CD8-positive, alpha-beta memory T cell (primary cell): ENCODE measurements around the gene PIK3AP1. TPM values are rescaled to one million over a fixed set of nuclear protein-coding genes. Genes with fewer than 3 reads are reported as not detected.

Experiments
- CTCF ChIA-PET: fragments of 350-600 bp; sonication (Branson Sonifier 250); formaldehyde crosslinking; loops from one replicate; lab custom pipeline; 2021; ENCODE audit warnings: antibody characterized with exemption; lab: Charles Lee
- POLR2A ChIA-PET: fragments of 350-600 bp; sonication (Branson Sonifier 250); formaldehyde crosslinking; loops from one replicate; lab custom pipeline; 2021; ENCODE audit warnings: antibody characterized with exemption; lab: Charles Lee
- DNase-seq, 5 donors: peaks; one replicate each; pipeline versions ENCODE4 v3.0.0 to v3.0.0-alpha.2; 2020 to 2022; ENCODE audit warnings: mixed read lengths in 1 of 5
- H3K27ac ChIP-seq: one replicate; pipeline ENCODE4 v1.7.0; 2013; ENCODE audit warnings: low read depth, mild to moderate bottlenecking, low read length, moderate library complexity
- H3K27me3 ChIP-seq: 2 replicates; pipeline ENCODE4 v1.7.0; 2013; ENCODE audit warnings: low read length, mild to moderate bottlenecking; ENCODE audit not compliant: insufficient read depth, poor library complexity, severe bottlenecking
- H3K36me3 ChIP-seq: 2 replicates; pipeline ENCODE4 v1.7.0; 2013; ENCODE audit warnings: mild to moderate bottlenecking, low read length, moderate library complexity; ENCODE audit not compliant: insufficient read depth
- H3K4me1 ChIP-seq: 2 replicates; pipeline ENCODE4 v1.7.0; 2013; ENCODE audit warnings: mild to moderate bottlenecking, low read length, moderate library complexity; ENCODE audit not compliant: insufficient read depth
- H3K4me3 ChIP-seq: 2 replicates; pipeline ENCODE4 v1.7.0; 2013; ENCODE audit warnings: mild to moderate bottlenecking, low read length
- H3K9me3 ChIP-seq: 2 replicates; pipeline ENCODE4 v1.7.0; 2013; ENCODE audit warnings: mild to moderate bottlenecking, low read length
- H3K27ac Mint-ChIP-seq, 8 donors: one replicate each; pipeline ENCODE4 v1.8.0; 2020 to 2021; ENCODE audit warnings: mixed read lengths in 8 of 8, mild to moderate bottlenecking in 6 of 8, inconsistent platforms in 3 of 8, moderate library complexity in 3 of 8
- H3K27me3 Mint-ChIP-seq, 2 donors: one replicate each; pipeline ENCODE4 v1.8.0; 2020 to 2021; ENCODE audit warnings: mixed read lengths in 2 of 2, mild to moderate bottlenecking in 1 of 2, moderate library complexity in 1 of 2
- H3K36me3 Mint-ChIP-seq, 3 donors: one replicate each; pipeline ENCODE4 v1.8.0; 2020 to 2021; ENCODE audit warnings: mixed read lengths in 3 of 3, inconsistent platforms in 1 of 3, mild to moderate bottlenecking in 1 of 3
- H3K4me1 Mint-ChIP-seq, 3 donors: one replicate each; pipeline ENCODE4 v1.8.0; 2020 to 2021; ENCODE audit warnings: mixed read lengths in 3 of 3, inconsistent platforms in 1 of 3, mild to moderate bottlenecking in 1 of 3
- H3K4me3 Mint-ChIP-seq, 7 donors: one replicate each; pipeline ENCODE4 v1.8.0; 2020 to 2021; ENCODE audit warnings: mixed read lengths in 7 of 7, mild to moderate bottlenecking in 6 of 7, moderate library complexity in 4 of 7, inconsistent platforms in 2 of 7
- H3K9me3 Mint-ChIP-seq, 5 donors: one replicate each; pipeline ENCODE4 v1.8.0; 2020 to 2022; ENCODE audit warnings: mixed read lengths in 5 of 5, mild to moderate bottlenecking in 3 of 5, moderate library complexity in 2 of 5, inconsistent platforms in 1 of 5
- polyA plus RNA-seq: library from polyadenylated mRNA; unstranded; fragments of 300-500 nt; fragmentation: Illumina TruSeq; gene quantifications from one replicate; pipeline ENCODE4 v1.2.3, GENCODE V29; 2021
- total RNA-seq, 2 experiments: library from RNA; stranded (reverse); gene quantifications; one replicate each; pipeline ENCODE4 v1.2.3, GENCODE V29; 2021

PIK3AP1 gene
- total RNA-seq (1 to 10 TPM; 5.7 to 6.7 TPM), polyA plus RNA-seq (37.0 TPM)

GRCh38 chr10:96720422-96721206 lies at the start of gene PIK3AP1:
Gene PIK3AP1, minus strand, starts transcription at chr10:96720514. Its CDS starts 120 bp downstream, at chr10:96720394.
- CTCF ChIA-PET, result interaction anchor here (0.9 to 1.6 kb wide), 3 partner anchors 68 to 80 kb away, joined by 3 to 6 read pairs (median 4); no protein-coding TSS in a partner anchor
- peaks cover 0 to 4% (median 1%) of the 10 kb centered on the region in 3 donors for H3K36me3 Mint-ChIP-seq
- H3K4me1 Mint-ChIP-seq, result peaks cover 41 to 49% (median 48%) of the 10 kb centered on the region in 3 donors
- H3K27ac ChIP-seq, result peak within 1 kb of the TSS; percentile 64
- H3K27ac Mint-ChIP-seq, result peak within 1 kb of the TSS; percentile 83 to 100 (median 96)
- POLR2A ChIA-PET, result no interaction called here
- peak; percentile 28 to 66 (median 50) for DNase-seq
- H3K4me1 ChIP-seq, result peaks cover 9% of the 10 kb centered on the region
- H3K4me3 Mint-ChIP-seq, result peak within 1 kb of the TSS; percentile 90 to 100 (median 97)
- no peaks in the 10 kb centered on the region for H3K9me3 Mint-ChIP-seq
- H3K36me3 ChIP-seq, result no peaks in the 10 kb centered on the region
- no peaks in the 10 kb centered on the region for H3K9me3 ChIP-seq
- no peaks in the 10 kb centered on the region for H3K27me3 Mint-ChIP-seq
- no peaks in the 10 kb centered on the region for H3K27me3 ChIP-seq
- H3K4me3 ChIP-seq, result peak within 1 kb of the TSS; percentile 74

DNA sequence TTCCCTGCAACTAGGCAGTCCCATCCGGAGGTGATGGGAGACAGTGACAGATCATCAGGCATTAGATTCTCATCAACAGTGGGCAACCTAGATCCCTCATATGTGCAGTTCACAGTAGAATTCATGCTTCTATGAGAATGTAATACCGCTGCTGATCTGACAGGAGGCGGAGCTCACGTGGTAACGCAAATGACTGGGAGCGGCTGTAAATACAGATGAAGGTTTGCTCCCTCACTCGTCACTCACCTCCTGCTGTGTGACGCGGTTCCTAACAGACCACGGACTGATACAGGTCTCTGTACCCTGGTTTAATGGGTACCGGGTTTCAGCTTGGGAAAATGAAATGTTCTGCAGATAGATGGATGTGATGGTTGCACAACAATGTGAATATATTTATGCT lies 47.8 kb upstream of the PIK3AP1 start:
- Histone ChIP-seq H3K36me3 (no peaks in the 10 kb centered on the region), H3K27me3 (no peaks in the 10 kb centered on the region), H3K27ac (no peak overlapping the region), H3K4me1 (no peaks in the 10 kb centered on the region), H3K4me3 (no peak overlapping the region), H3K9me3 (no peaks in the 10 kb centered on the region)
- DNase-seq, result no peak
- POLR2A ChIA-PET, result no interaction called here
- H3K4me1 Mint-ChIP-seq, result peaks cover 4 to 6% (median 5%) of the 10 kb centered on the region in 3 donors
- peaks cover 2 to 18% of the 10 kb centered on the region in 2 donors for H3K27me3 Mint-ChIP-seq
- no peak overlapping the region for H3K27ac Mint-ChIP-seq
- peaks cover 2 to 8% (median 4%) of the 10 kb centered on the region in 5 donors for H3K9me3 Mint-ChIP-seq
- CTCF ChIA-PET, result no interaction called here
- H3K36me3 Mint-ChIP-seq, result peaks cover 0 to 3% (median 0%) of the 10 kb centered on the region in 3 donors
- no peak overlapping the region for H3K4me3 Mint-ChIP-seq

GRCh38 chr10:96767611-96768010 lies 47.3 kb upstream of the PIK3AP1 start:
- H3K27me3 Mint-ChIP-seq, result peaks cover 2 to 17% of the 10 kb centered on the region in 2 donors
- H3K27ac Mint-ChIP-seq, result no peak overlapping the region
- ChIA-PET POLR2A (no interaction called here), CTCF (no interaction called here)
- H3K4me3 Mint-ChIP-seq, result no peak overlapping the region
- Histone ChIP-seq H3K27me3 (no peaks in the 10 kb centered on the region), H3K36me3 (no peaks in the 10 kb centered on the region), H3K4me3 (no peak overlapping the region), H3K9me3 (no peaks in the 10 kb centered on the region), H3K4me1 (no peaks in the 10 kb centered on the region), H3K27ac (no peak overlapping the region)
- peaks cover 4 to 6% (median 5%) of the 10 kb centered on the region in 3 donors for H3K4me1 Mint-ChIP-seq
- DNase-seq, result no peak
- peaks cover 0 to 2% (median 0%) of the 10 kb centered on the region in 3 donors for H3K36me3 Mint-ChIP-seq
- H3K9me3 Mint-ChIP-seq, result peaks cover 2 to 7% (median 3%) of the 10 kb centered on the region in 5 donors

- POLR2A ChIA-PET, result no interaction called here
- no peak overlapping the region for H3K27ac ChIP-seq
- H3K9me3 Mint-ChIP-seq, result peaks cover 0 to 2% (median 0%) of the 10 kb centered on the region in 5 donors
- peaks cover 1 to 6% of the 10 kb centered on the region in 2 donors for H3K27me3 Mint-ChIP-seq
- H3K36me3 ChIP-seq, result no peaks in the 10 kb centered on the region
- H3K4me1 Mint-ChIP-seq, result peaks cover 4 to 6% (median 5%) of the 10 kb centered on the region in 3 donors
- no peak overlapping the region for H3K4me3 Mint-ChIP-seq
- H3K4me1 ChIP-seq, result no peaks in the 10 kb centered on the region
- peak; percentile 57 to 83 (median 64) for DNase-seq
- H3K27me3 ChIP-seq, result no peaks in the 10 kb centered on the region
- H3K36me3 Mint-ChIP-seq, result no peaks in the 10 kb centered on the region
- CTCF ChIA-PET, result interaction anchor here (0.6 to 1.4 kb wide), 3 partner anchors 52 to 260 kb away, joined by 3 read pairs; no protein-coding TSS in a partner anchor
- H3K9me3 ChIP-seq, result no peaks in the 10 kb centered on the region
- H3K4me3 ChIP-seq, result no peak overlapping the region
- no peak overlapping the region for H3K27ac Mint-ChIP-seq
Observed at GRCh38 chr10:96765406-96766240, 45.3 kb upstream of the PIK3AP1 start.

DNA sequence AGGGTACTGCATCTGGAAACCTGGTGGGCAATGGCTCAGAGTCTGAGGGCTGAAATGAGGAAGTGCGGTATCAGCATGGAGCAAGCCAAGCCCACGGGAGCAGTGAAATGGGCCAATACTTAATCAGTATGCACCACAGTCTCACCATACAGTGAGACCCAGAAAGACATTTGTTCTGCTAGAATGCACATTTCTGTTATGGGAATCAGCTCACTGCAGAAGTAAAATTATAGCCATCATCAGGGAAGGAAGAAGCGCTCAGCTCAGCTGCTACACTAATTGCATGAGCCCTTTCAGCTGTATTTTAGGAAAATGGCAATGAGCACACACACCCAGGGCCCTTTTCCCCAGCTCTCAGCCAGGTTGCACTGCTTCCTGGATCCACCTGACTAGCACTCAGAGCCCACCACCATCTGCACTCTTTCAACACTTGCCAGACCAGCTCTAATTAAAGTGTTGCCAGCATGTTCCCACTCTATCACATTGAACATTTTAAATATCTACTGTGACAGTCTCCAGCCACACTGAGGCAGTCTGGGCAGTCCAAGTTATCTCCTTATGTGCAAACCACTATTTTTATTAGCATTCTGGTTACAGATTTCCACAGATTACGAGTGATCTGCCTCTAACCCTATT lies 44.2 kb upstream of the PIK3AP1 start:
- CTCF ChIA-PET, result interaction anchor here (0.8 to 2.5 kb wide), 3 partner anchors 120 to 261 kb away, joined by 3 to 8 read pairs (median 4); no protein-coding TSS in a partner anchor

GRCh38 chr10:96758423-96758822 lies 38.1 kb upstream of the PIK3AP1 start:
- peaks cover 0 to 6% of the 10 kb centered on the region in 2 donors for H3K27me3 Mint-ChIP-seq
- H3K4me1 ChIP-seq, result no peaks in the 10 kb centered on the region
- H3K36me3 ChIP-seq, result no peaks in the 10 kb centered on the region
- H3K4me1 Mint-ChIP-seq, result peaks cover 8% of the 10 kb centered on the region in 3 donors
- H3K4me3 Mint-ChIP-seq, result no peak overlapping the region
- no peak for DNase-seq
- H3K9me3 Mint-ChIP-seq, result no peaks in the 10 kb centered on the region
- H3K27ac Mint-ChIP-seq, result peak overlapping the region in 3 of 8 donors; percentile 7 to 36 (median 17)
- no peak overlapping the region for H3K27ac ChIP-seq
- ChIA-PET CTCF (no interaction called here), POLR2A (no interaction called here)
- no peaks in the 10 kb centered on the region for H3K36me3 Mint-ChIP-seq
- H3K27me3 ChIP-seq, result no peaks in the 10 kb centered on the region
- H3K4me3 ChIP-seq, result no peak overlapping the region
- H3K9me3 ChIP-seq, result no peaks in the 10 kb centered on the region

More for the DNA sequence above, 44.2 kb upstream of the PIK3AP1 start:
- H3K27ac ChIP-seq, result no peak overlapping the region
- H3K27ac Mint-ChIP-seq, result no peak overlapping the region
- H3K27me3 ChIP-seq, result no peaks in the 10 kb centered on the region
- no peaks in the 10 kb centered on the region for H3K4me1 ChIP-seq
- peaks cover 0 to 5% of the 10 kb centered on the region in 2 donors for H3K27me3 Mint-ChIP-seq
- H3K36me3 Mint-ChIP-seq, result no peaks in the 10 kb centered on the region
- DNase-seq, result no peak
- H3K9me3 Mint-ChIP-seq, result no peaks in the 10 kb centered on the region
- POLR2A ChIA-PET, result no interaction called here
- no peaks in the 10 kb centered on the region for H3K36me3 ChIP-seq
- no peak overlapping the region for H3K4me3 ChIP-seq
- H3K9me3 ChIP-seq, result no peaks in the 10 kb centered on the region
- H3K4me3 Mint-ChIP-seq, result no peak overlapping the region
- H3K4me1 Mint-ChIP-seq, result peaks cover 4 to 6% (median 5%) of the 10 kb centered on the region in 3 donors

DNA sequence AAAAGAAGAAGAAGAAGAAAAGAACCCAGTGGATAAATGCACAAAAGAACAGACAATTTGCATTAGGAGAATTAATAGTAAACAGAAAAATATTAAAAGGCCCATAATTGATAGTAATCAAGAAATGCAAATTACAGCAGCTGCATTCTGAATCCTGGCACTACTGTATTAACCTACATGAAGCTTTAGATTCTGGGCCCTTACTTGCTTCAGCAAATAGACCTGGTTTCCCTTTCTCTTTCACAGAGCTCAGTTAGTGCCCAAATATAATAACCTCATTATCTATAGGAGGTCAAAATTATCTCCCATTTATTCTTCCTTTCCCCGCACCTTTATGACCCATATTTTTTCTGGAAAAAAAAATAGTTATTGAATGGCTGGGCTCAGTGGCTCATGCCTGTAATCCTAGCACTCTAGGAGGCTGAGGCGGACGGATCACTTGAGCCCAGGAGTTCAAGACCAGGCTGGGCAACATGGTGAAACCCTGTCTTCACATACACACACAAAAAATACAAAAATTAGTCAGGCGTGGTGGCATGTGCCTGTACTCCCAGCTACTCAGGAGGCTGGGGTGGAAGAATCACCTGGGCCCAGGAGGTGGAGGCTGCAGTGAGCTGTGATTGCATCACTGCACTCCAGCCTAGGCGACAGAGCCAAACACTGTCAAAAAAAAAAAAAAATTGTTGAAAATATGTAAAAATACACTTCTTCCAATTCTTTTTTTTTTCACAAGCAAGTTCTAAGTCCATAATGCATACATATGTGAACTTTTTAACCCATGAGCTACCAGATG lies 36.0 kb upstream of the PIK3AP1 start:
- Histone ChIP-seq H3K9me3 (no peaks in the 10 kb centered on the region), H3K36me3 (no peaks in the 10 kb centered on the region), H3K4me3 (no peak overlapping the region), H3K27me3 (no peaks in the 10 kb centered on the region), H3K4me1 (no peaks in the 10 kb centered on the region), H3K27ac (no peak overlapping the region)
- POLR2A ChIA-PET, result no interaction called here
- DNase-seq, result no peak
- Mint-ChIP-seq H3K9me3 (no peaks in the 10 kb centered on the region), H3K4me1 (peaks cover 8% of the 10 kb centered on the region in 3 donors), H3K27ac (no peak overlapping the region), H3K4me3 (no peak overlapping the region), H3K36me3 (no peaks in the 10 kb centered on the region), H3K27me3 (peaks cover 3 to 6% of the 10 kb centered on the region in 2 donors)
- CTCF ChIA-PET, result no interaction called here
